M059J (cell line): Measurements from ENCODE around the gene GALNT2. TPM values are rescaled to one million over a fixed set of nuclear protein-coding genes. Genes with fewer than 3 reads are reported as not detected.

Experiments
- DNase-seq: peaks from one replicate; pipeline ENCODE4 v3.0.0-alpha.2; 2012; ENCODE audit warnings: low read depth
- total RNA-seq: library from RNA; depleted of rRNA; stranded (reverse); fragments of >200 nt; shearing (Covaris generic); gene quantifications from 2 replicates; pipeline ENCODE4 v1.2.3, GENCODE V29; 2014

The GALNT2 gene
- total RNA-seq, 1 experiment from 2014 or later, result 65.1 TPM

GRCh38 chr1:230071316-230071715, 4.3 kb downstream of the GALNT2 start:
- DNase-seq, result no peak

- DNase-seq, result no peak
Observed at GRCh38 chr1:230072296-230072695, 5.3 kb downstream of the GALNT2 start.

- no peak for DNase-seq
Observed at GRCh38 chr1:230072866-230073265, 5.8 kb downstream of the GALNT2 start.

GRCh38 chr1:230073371-230074035, 6.5 kb downstream of the GALNT2 start:
- DNase-seq, result peak; percentile 96

- no peak for DNase-seq
Observed at GRCh38 chr1:230074270-230074669, 7.2 kb downstream of the GALNT2 start.

GRCh38 chr1:230074762-230075161, 7.7 kb downstream of the GALNT2 start:
- DNase-seq, result no peak

GRCh38 chr1:230076121-230076520, 9.1 kb downstream of the GALNT2 start:
- DNase-seq, result no peak

GRCh38 chr1:230077011-230077410, 10.0 kb downstream of the GALNT2 start:
- DNase-seq, result no peak

GRCh38 chr1:230077436-230078213, 10.6 kb downstream of the GALNT2 start:
- DNase-seq, result peak; percentile 49

- DNase-seq, result no peak
Observed at GRCh38 chr1:230079199-230080024, 12.4 kb downstream of the GALNT2 start.

GRCh38 chr1:230080822-230081221, 13.8 kb downstream of the GALNT2 start:
- no peak for DNase-seq

GRCh38 chr1:230081751-230082150, 14.7 kb downstream of the GALNT2 start:
- DNase-seq, result no peak

- DNase-seq, result no peak
Observed at GRCh38 chr1:230082211-230082610, 15.2 kb downstream of the GALNT2 start.

- no peak for DNase-seq
Observed at GRCh38 chr1:230083053-230083452, 16.0 kb downstream of the GALNT2 start.

- no peak for DNase-seq
Observed at GRCh38 chr1:230083746-230084407, 16.8 kb downstream of the GALNT2 start.

- DNase-seq, result peak; percentile 99
Observed at GRCh38 chr1:230084408-230085177, 17.6 kb downstream of the GALNT2 start.

- peak; percentile 42 for DNase-seq
Observed at GRCh38 chr1:230085178-230085515, 18.1 kb downstream of the GALNT2 start.

- no peak for DNase-seq
Observed at GRCh38 chr1:230086151-230086550, 19.1 kb downstream of the GALNT2 start.

GRCh38 chr1:230087028-230087716, 20.1 kb downstream of the GALNT2 start:
- no peak for DNase-seq

GRCh38 chr1:230087717-230088105, 20.7 kb downstream of the GALNT2 start:
- no peak for DNase-seq
